NK-92 treated with Interleukin-12 subunit alpha and Interleukin-12 subunit beta, amount 100 ng/mL, for 24 hours (cell line): ENCODE data around the gene MAP3K12.
"Not testable (repeated sequence)": the region's sequence is repeated elsewhere in the genome, so short reads cannot be mapped to it uniquely, and the experiment has no call there.

Experiments used
- DNase-seq: peaks from one replicate; lab custom pipeline; 2025; lab: John Stamatoyannopoulos, UW

Gene MAP3K12, protein sequence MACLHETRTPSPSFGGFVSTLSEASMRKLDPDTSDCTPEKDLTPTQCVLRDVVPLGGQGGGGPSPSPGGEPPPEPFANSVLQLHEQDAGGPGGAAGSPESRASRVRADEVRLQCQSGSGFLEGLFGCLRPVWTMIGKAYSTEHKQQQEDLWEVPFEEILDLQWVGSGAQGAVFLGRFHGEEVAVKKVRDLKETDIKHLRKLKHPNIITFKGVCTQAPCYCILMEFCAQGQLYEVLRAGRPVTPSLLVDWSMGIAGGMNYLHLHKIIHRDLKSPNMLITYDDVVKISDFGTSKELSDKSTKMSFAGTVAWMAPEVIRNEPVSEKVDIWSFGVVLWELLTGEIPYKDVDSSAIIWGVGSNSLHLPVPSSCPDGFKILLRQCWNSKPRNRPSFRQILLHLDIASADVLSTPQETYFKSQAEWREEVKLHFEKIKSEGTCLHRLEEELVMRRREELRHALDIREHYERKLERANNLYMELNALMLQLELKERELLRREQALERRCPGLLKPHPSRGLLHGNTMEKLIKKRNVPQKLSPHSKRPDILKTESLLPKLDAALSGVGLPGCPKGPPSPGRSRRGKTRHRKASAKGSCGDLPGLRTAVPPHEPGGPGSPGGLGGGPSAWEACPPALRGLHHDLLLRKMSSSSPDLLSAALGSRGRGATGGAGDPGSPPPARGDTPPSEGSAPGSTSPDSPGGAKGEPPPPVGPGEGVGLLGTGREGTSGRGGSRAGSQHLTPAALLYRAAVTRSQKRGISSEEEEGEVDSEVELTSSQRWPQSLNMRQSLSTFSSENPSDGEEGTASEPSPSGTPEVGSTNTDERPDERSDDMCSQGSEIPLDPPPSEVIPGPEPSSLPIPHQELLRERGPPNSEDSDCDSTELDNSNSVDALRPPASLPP

GRCh38 chr12:53499266-53500141 is at the start of gene MAP3K12:
Gene MAP3K12 (minus strand): TSS chr12:53499458. CDS start chr12:53487391, 12,067 bp downstream.
- DNase-seq: peak; percentile 57

DNA sequence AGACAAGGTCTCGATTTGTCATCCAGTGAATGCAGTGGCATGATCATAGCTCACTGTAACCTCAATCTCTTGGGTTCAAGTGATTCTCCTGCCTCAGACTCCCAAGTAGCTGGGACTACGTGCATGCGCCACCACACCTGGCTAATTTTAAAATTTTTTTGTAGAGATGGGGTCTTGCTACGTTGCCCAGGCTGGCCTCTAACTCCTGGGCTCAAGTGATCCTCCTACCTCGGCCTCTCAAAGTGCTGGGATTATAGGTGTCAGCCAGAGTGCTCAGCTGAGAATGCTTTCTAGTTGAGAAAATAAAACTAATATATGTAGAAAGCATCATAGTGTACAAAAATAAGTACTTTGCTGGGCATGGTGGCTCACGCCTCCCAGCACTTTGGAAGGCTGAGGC is 49.1 kb upstream of the MAP3K12 start:
- not testable (repeated sequence) for DNase-seq

GRCh38 chr12:53543539-53543938 is 44.3 kb upstream of the MAP3K12 start:
- no peak for DNase-seq

GRCh38 chr12:53539526-53539925 is 40.3 kb upstream of the MAP3K12 start:
- DNase-seq: no peak

GRCh38 chr12:53538209-53538689 is 39.0 kb upstream of the MAP3K12 start:
- no peak for DNase-seq

DNA sequence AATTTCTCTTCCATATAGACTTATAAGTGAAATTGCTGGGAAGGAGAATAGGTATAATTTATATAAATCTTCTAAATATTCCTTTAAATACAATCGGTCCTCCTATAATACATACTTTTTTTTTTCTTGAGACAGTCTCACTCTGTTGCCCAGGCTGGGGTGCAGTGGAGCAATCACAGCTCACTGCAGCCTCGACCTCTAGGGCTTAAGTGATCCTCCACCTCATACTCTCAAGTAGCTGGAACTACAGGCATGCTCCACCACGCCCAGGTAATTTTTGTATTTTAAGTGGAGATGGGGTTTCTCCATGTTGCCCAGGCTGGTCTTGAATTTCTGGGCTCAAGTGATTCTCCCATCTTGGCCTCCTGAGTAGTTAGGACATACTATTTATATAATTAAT is 37.7 kb upstream of the MAP3K12 start:
- no peak for DNase-seq

DNA sequence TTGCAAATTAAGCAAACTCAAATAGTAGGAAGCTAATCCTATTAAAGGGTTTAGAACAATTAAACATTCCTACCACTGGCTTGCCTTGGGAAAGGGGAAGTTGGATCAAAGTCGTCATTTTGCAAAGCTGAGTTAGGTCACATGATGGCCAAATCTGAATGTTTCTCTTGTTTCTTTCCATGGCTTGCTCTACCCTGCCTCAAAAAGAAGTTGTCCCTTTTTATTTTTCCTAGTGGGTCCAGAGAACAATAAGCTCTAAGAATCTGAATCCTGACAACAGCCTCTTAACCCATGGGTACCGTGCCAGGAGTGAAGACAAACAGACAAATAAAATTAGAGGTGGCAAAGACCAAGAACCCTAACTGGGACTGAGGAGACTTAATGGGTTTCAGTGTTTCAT is 34.2 kb upstream of the MAP3K12 start:
- DNase-seq: no peak

GRCh38 chr12:53532524-53533445 is 33.5 kb upstream of the MAP3K12 start:
- no peak for DNase-seq

- DNase-seq: no peak
These were observed 32.8 kb upstream of the MAP3K12 start for GRCh38 chr12:53532021-53532420.

- DNase-seq: no peak
These were observed 31.7 kb upstream of the MAP3K12 start for GRCh38 chr12:53530920-53531319.

- no peak for DNase-seq
These were observed 30.8 kb upstream of the MAP3K12 start for GRCh38 chr12:53530061-53530460.

DNA sequence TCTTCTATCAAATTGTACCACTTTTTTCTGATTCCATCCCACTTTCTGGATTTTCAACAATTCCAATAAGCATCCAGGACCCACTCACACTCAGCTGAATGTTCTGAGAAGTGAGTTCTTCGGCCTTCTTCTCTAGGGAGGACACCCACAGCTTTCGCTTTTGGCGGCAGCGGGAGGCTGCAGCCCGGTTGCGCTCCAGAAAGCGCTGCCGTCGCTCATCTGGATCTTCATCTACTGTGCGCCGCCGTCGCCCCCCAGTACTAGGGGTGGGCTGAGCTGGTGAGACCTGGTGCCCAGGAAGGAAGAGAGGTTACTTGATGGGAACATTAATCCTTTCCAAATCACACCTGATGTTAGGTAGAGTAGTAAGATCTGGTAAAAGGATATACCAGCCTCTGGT is 25.2 kb upstream of the MAP3K12 start:
- no peak for DNase-seq

DNA sequence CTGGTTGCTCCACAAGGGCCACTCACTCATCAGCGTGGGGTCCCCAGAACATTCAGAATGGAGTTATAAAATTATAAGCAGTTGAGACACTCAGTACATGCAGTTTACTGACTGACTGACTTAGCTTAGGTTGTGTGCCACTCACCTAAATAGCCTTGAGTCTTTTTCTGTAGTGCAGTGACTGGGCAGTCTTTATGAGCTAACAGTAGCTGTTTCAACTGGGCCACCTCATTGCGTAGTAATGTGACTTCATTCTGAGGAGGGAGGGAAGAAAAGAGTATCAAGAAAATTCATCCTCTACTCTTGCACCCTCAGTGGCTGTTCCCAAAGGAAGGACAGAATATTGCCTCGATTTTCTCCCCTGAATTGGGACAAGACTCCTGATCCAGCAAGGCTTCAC is 23.9 kb upstream of the MAP3K12 start:
- no peak for DNase-seq

- no peak for DNase-seq
These were observed 19.1 kb upstream of the MAP3K12 start for GRCh38 chr12:53518381-53518780.

DNA sequence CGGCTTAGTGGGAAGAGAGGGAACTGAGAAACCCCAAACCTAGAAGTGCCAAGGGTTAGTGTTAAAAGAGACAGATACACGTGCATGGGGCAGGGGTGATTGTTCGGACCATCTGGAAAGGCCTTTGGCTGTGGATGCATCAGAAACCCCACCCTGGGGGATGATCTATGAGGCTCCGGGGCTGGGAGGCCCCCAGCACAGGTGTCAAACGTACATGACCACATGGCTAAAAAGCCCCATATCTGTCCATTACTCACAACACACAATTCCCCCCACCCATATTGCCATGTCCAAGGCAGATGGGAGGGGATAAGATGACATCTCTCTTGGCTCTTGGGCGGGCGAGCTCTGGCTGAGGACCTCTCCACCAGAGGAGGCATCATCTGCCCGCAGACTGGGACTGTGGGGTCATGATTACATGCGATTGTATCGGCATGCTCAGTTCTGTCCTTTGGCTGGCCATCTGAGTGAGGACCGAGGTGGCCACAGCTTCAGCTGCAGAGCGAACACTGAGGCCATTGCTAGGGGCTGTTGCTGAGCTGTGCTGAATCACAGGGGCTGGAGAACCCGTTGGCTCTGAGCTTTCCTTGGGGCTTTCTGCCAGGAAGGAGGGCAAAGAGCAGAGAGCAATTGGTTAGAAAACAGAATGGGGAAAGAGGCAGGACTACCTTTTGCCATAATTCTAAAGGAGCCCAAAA is 17.6 kb upstream of the MAP3K12 start:
- no peak for DNase-seq

DNA sequence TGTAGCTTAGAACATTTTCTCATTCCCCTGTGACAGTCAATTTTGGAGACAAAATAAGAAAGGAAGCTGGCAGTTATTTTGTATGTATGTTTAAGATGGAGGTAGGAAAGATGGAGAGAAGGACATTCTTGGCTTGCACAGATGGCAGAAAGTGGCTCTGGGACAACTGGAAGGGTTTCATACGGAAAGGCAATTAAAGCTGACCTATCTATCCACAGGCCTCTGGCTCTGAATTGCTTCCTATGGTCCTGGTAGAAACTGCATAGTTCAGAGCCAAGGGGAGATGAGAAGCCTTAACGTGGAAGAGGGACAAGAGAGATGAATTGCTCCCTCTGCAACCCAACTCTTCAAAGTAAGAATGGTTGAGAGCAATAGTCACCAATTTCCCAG is 16.0 kb upstream of the MAP3K12 start:
- DNase-seq: no peak

DNA sequence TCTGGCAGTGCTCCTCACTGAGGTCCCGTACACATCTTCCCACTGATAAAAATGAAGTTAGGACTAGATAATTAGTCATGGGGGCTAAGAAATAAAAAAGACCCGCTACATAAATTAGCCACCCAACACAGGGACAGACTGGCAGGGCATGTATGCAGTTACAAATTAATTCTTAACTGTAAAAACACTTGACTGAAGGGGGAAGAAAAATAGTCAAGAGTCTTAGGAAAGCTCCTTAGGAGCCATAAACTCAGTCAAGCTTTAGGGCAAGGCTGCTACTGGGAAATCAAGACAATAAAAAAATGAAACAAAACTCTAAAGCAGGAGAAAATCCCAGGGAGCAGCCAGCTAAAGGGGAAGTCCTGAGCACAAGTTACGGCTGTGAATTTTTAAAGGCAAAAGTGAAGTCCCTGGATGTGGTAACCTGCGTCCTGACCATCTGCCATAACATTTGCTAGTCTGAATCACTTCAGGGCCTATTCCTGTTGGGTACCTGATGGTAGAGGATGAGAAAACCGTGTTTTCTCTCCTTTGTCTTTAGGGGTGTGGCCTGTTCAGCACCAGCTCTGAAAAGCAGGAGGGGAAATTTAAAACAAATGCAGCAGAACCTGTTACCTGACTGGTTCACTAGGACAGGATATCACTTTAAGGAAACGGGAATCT is 15.5 kb upstream of the MAP3K12 start:
- DNase-seq: no peak

- DNase-seq: no peak
These were observed 14.6 kb upstream of the MAP3K12 start for GRCh38 chr12:53513712-53514410.

GRCh38 chr12:53510181-53510812 is 11.0 kb upstream of the MAP3K12 start:
- DNase-seq: no peak
